ENCODE results near the gene NDUFS1. TPM values are rescaled to one million over a fixed set of nuclear protein-coding genes. Genes with fewer than 3 reads are reported as not detected.

Gene NDUFS1
- total and polyA plus RNA-seq, 10 of the 15 experiments (the other 5 are each of a cell fraction or from before 2014, with no cell fraction given) = 62.6 to 108 (median 90.4) TPM

DNA sequence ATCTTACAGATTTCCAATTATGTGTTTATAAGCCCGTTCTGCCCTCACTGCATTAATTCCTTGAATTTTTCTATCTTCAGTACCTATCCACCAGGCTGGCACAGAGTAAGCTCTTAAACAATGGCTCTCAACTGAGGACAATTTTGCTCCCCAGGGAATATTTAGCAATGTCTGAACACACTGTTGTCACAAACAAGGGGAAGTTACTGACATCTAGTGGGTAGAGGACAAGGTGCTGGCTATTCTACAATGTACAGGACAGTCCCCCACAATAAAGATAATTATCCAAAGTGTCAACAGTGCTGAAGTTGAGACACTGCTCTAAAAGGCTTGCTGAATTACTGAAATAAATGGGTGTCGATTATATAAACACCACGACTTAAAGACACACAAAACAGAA, 5.0 kb downstream of the NDUFS1 start:
- peak; percentile 35 for DNase-seq (ENCODE audit: low read depth, low spot score)
- in situ Hi-C loops (cut with MboI) = no loop called here
- H3K27ac ChIP-seq (ENCODE audit: control insufficient read depth, insufficient read depth) = no peak overlapping the region
- FAIRE-seq = peak; percentile 80
- ChIA-PET RAD21 (ENCODE audit: unreplicated experiment) (interaction anchor here (0.7 to 1.5 kb wide), 11 partner anchors 27 to 220 kb away, joined by 3 to 9 read pairs (median 4); no protein-coding TSS in a partner anchor), POLR2A (no interaction called here), CTCF (interaction anchor here (0.7 to 1.7 kb wide), 18 partner anchors 9 to 405 kb away, joined by 3 to 13 read pairs (median 4); no protein-coding TSS in a partner anchor), SMC1A (ENCODE audit: uncharacterized antibody, unreplicated experiment) (interaction anchor here (0.6 to 1.3 kb wide), 9 partner anchors 66 to 205 kb away, joined by 3 to 4 read pairs (median 3); no protein-coding TSS in a partner anchor)
- H3K4me1 ChIP-seq (ENCODE audit: control insufficient read depth, insufficient read depth, low read length) = peaks cover 8% of the 10 kb centered on the region; the same call in 1 of the 2 replicates
- H3K9me3 ChIP-seq (replicated peaks; ENCODE audit: control insufficient read depth, insufficient read depth, low read length) = no peaks in the 10 kb centered on the region
- ATAC-seq = peak; percentile 84
- intact Hi-C loops (cut with micrococcal nuclease; ENCODE audit: unreplicated experiment) = loop anchor here (5.0 kb wide), 1 partner anchor 152 kb away; no protein-coding TSS in a partner anchor
- peaks cover 0 to 7% of the 10 kb centered on the region in 2 experiments; a peak in 1 of 4 replicates for H3K36me3 ChIP-seq (ENCODE audit: control insufficient read depth in 2 of 2, insufficient read depth in 2 of 2, low read length in 1 of 2)
- H3K4me3 ChIP-seq = no peak overlapping the region
- peaks cover 42% of the 10 kb centered on the region for H3K79me2 ChIP-seq (ENCODE audit: control insufficient read depth, insufficient read depth, low read length)
- H2AFZ ChIP-seq (ENCODE audit: control insufficient read depth, low read depth, low read length) = no peak overlapping the region
- no TSS peak for BruUV-seq (replicated peaks)
- WGBS (ENCODE audit: insufficient coverage, insufficient replicate concordance, low lambda C conversion rate, missing lambda C conversion rate) = 100% methylated on average over 3 of the region's 3 CpGs
- no peak overlapping the region for H3K4me2 ChIP-seq (ENCODE audit: control insufficient read depth, insufficient read depth)
- no peaks in the 10 kb centered on the region for H3K27me3 ChIP-seq (replicated peaks in 1 of 2; ENCODE audit: control insufficient read depth in 2 of 2, insufficient read depth in 2 of 2, low read length in 1 of 2)
- TF ChIP-seq RAD21 (IDR thresholded peaks at IDR 0.05; ENCODE audit: insufficient read depth, low read depth, low read length) (peak; percentile 49; the same call in 1 of the 2 replicates), MEF2B (IDR thresholded peaks at IDR 0.05; ENCODE audit: partially characterized antibody, poor library complexity, severe bottlenecking) (peak; percentile 94), CHD4 (IDR thresholded peaks at IDR 0.05) (no peak), BCL11A (IDR thresholded peaks at IDR 0.05; ENCODE audit: low read depth, low read length) (no peak), SMC3 (IDR thresholded peaks at IDR 0.05; ENCODE audit: borderline replicate concordance, low read length) (peak; percentile 7; the same call in 1 of the 2 replicates)
- TF ChIP-seq, protein P1, sequence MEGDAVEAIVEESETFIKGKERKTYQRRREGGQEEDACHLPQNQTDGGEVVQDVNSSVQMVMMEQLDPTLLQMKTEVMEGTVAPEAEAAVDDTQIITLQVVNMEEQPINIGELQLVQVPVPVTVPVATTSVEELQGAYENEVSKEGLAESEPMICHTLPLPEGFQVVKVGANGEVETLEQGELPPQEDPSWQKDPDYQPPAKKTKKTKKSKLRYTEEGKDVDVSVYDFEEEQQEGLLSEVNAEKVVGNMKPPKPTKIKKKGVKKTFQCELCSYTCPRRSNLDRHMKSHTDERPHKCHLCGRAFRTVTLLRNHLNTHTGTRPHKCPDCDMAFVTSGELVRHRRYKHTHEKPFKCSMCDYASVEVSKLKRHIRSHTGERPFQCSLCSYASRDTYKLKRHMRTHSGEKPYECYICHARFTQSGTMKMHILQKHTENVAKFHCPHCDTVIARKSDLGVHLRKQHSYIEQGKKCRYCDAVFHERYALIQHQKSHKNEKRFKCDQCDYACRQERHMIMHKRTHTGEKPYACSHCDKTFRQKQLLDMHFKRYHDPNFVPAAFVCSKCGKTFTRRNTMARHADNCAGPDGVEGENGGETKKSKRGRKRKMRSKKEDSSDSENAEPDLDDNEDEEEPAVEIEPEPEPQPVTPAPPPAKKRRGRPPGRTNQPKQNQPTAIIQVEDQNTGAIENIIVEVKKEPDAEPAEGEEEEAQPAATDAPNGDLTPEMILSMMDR (IDR thresholded peaks at IDR 0.05 in 2 of 3, conservative IDR thresholded peaks at IDR 0.05 in 1 of 3; ENCODE audit: control insufficient read depth in 2 of 3, extremely low read depth in 1 of 3, insufficient read depth in 1 of 3, low read depth in 3 of 3, low read length in 3 of 3) = peak; percentile 37 to 61 (median 59); a peak in 5 of 6 replicates
- no peaks in the 10 kb centered on the region for H4K20me1 ChIP-seq (ENCODE audit: control insufficient read depth, insufficient read depth)
- H3K9ac ChIP-seq (ENCODE audit: control insufficient read depth, insufficient read depth, low read length) = no peak overlapping the region

Data from GM12878 (cell line).